NCI-H1436 treated with DMSO at 0.1 percent for 48 hours (cell line): Measurements from ENCODE around the gene CCDC141.

Experiments used
- DNase-seq: peaks from one replicate; lab custom pipeline; 2025; lab: John Stamatoyannopoulos, UW

CCDC141 gene

DNA sequence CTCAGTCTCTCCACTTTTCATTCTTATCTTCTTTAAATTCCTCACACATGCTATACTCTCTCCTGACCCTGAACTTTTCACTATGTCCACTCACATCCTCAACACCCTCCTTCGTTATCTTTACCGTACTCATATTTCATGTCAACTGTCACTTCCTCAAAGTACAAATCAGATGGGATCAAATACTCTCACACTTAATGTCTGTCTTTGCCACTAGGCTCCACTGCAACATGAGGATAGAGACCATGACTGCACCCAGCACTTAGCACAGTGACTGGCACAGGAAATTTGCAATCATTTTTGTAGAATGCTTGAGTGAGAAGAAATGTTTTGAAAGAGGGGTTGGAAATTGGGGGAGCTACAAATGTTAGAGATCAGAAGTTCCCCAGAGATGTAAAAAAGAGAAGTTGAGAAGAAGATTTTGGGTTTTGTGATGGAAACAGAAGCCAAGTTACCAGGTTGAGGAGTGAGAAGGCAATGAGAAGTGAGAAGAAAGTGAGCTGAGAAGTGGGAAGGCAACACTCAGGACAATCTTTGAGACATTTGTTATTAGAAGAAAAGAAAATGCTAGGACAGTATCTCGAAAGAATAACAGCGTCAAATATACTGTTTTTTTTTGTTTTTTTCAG lies 87.0 kb downstream of the CCDC141 start:
- no peak for DNase-seq

DNA sequence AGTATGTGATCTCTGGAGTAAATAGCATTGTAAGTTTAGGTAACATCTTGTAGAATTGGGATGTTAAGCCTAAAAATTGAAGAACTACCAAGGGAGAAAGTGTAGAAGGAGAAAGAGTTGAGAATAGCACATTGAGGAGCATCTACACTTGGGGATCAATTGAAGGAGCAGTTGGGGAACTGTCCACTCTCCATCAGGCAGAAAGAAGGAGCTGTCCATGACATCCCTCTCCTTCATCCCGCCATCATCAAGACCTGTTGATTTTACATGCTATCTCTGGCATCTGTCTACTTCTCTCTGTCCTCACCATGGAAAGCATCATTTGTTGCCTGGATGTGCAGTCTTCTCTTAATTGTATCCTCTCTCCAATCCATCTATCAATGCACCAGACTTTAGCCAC lies 87.8 kb downstream of the CCDC141 start:
- DNase-seq = no peak

GRCh38 chr2:178954049-178954448 lies 95.9 kb downstream of the CCDC141 start:
- no peak for DNase-seq

- DNase-seq = no peak
These were observed 98.5 kb downstream of the CCDC141 start for GRCh38 chr2:178951266-178952006.

GRCh38 chr2:178949584-178949983 lies 100.4 kb downstream of the CCDC141 start:
- DNase-seq = no peak

- DNase-seq = no peak
These were observed 100.8 kb downstream of the CCDC141 start for GRCh38 chr2:178949151-178949550.

- DNase-seq = no peak
These were observed 102.9 kb downstream of the CCDC141 start for GRCh38 chr2:178947006-178947405.

- no peak for DNase-seq
These were observed 103.4 kb downstream of the CCDC141 start for GRCh38 chr2:178946494-178946893.

GRCh38 chr2:178943745-178944144 lies 106.2 kb downstream of the CCDC141 start:
- no peak for DNase-seq

DNA sequence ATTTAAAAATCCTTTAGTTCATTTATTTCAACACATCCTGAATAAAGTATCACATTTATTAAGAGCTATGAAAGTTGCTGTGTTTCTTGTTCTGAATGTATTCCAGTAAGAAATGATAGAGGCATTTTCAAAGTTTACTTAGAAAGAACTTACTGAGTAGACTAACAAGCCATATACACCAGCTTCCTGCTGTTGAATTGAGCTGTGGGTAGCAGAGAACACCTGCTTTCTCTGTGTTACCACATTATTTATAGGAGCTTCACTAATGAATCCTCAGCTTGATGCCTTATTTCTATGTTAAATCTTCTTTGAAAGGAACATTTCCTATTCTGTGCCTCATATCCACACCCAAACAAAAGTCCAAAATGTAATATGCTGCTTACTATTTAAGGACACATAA lies 115.4 kb downstream of the CCDC141 start:
- no peak for DNase-seq

DNA sequence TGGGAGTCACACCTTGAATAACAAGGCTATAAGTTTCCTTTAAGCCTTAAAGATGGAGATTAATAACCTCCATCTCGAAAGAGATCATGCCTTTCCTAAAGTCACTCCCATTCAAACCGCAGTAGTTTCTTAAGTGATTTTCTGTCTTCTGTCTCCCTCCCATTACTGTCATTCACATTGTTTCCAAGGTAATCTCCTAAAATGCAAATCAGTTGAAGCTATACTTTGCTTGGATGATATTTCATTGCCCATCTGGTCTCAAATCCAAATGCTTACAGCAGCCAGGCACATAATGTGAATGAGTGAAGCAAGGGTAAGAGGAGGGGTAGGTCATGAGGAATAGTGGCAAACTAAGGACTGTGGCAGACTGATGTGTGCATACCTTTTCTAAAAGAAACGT lies 116.4 kb downstream of the CCDC141 start:
- DNase-seq = no peak

DNA sequence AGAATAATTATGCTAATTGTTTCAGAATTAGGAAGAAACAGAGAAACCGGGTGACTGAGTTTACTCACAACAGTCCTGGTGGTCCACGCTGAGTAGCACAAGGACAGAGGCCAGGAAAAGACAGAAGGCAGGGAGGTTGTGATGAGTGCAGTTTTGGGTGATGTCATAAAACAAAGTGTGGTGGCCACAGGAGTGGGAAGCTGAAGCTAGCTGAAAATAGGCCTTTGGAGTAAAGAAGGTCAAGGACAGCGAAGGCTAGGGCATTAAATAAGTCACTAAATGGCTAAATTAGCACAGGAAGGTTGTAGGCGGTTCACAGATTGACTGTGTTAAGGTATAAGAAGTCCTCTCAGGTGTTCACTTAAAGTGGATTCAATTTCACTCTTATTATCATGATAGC lies 121.9 kb downstream of the CCDC141 start:
- no peak for DNase-seq

- no peak for DNase-seq
These were observed 122.8 kb downstream of the CCDC141 start for GRCh38 chr2:178927173-178927572.

GRCh38 chr2:178924817-178925216 lies 125.1 kb downstream of the CCDC141 start:
- no peak for DNase-seq

DNA sequence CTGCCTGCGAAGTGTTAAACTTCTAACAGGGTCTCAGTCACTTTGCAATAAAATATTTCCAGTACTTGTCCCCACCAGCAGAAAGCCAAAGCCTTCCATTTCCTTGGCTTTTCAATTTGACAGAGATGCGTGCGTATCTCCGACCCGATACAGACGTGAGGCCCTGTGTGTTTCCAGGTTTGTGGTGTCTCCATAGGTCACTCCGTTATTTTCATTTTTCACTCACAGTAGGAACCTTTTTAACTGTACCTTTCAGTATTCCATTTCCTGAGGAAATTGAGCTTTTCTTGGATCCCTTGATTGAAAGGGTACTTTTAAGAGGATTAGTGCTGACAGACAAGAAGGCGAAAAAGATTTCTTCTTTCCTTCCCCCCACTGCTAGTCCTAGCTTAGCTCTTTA lies 126.4 kb downstream of the CCDC141 start:
- no peak for DNase-seq

DNA sequence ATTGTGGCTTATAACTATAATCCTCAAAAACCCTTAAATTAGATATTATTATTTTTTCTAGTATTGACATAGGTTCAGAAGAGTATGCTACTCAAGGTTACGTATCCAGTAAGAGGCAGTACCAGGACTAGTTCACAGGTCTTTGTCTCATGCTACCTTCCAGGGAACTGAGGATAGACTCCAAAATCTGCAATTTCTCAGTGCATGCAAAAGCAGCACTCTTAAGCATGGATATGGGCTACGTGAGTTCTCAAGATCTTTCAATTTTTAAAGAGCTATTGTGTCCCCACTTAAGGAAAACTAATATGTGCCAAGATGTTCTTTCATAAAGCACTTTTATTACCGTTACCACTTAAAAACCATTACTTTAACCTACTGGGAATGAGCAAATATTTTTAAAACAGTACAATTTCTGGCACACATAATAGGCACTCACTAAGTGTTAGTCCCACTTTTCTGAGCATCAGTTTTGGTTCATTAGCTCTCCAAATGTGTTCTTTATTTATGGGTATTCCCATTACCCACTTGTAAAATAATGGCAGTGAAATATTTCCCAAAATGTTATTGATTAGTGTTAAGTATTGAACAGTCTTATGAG lies 128.9 kb downstream of the CCDC141 start:
- no peak for DNase-seq

- peak; percentile 58 for DNase-seq
These were observed 132.4 kb downstream of the CCDC141 start for GRCh38 chr2:178917555-178917954.

- no peak for DNase-seq
These were observed 134.3 kb downstream of the CCDC141 start for GRCh38 chr2:178915423-178916173.

GRCh38 chr2:178914259-178914849 lies 135.6 kb downstream of the CCDC141 start:
- DNase-seq = peak; percentile 34

DNA sequence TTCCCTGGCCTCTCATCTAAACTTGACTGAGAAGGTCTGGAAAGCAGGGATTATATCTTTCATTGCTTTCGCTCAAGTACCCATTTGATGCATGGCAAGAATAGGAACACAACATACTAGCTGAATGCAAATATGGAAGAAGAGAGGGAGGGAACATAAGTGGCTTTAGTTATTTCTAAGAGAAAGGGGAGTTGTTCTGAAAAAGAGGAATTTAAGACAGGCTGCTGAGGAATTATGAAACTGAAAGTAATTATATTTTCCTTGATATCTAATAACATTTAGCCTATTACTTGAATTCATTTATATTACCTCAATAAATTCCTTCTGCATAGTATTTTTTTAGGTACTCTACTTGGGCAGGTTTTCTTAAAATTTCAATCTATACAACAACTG lies 136.9 kb downstream of the CCDC141 start:
- no peak for DNase-seq

- no peak for DNase-seq
These were observed 137.4 kb downstream of the CCDC141 start for GRCh38 chr2:178912416-178913048.

GRCh38 chr2:178911039-178911438 lies 138.9 kb downstream of the CCDC141 start:
- no peak for DNase-seq
